ENCODE data around the gene NR4A3. TPM values are rescaled to one million over a fixed set of nuclear protein-coding genes. Genes with fewer than 3 reads are reported as not detected.

Gene NR4A3
- total and polyA plus RNA-seq, 2 donors (not counting 1 experiment from before 2014, with no cell fraction given): 8.2 to 9.1 TPM

DNA sequence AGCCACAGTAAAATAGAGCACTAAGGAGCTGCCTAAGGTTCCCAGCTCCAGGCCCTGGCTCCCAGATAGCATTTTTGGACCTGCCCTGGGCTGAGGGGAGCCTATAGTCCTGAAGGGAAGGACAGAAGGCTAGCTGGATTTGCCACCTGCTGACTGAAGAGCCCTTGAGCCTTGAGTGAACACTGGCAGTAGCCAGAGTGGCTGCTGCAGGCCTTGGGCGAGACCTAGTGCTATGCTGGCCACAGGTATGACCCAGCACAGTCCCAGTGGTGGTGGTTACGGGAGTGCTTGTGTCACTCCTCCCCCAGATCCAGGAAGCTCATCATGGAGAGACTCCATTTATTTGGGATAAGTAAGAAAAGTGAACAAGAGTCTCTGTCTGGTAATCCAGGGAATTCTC lies 74.4 kb downstream of the NR4A3 start:
- Histone ChIP-seq H3K4me2 (ENCODE audit: extremely low read depth, insufficient read depth, low read length) (no peak overlapping the region), H3K27me3 (ENCODE audit: control insufficient read depth, insufficient read depth, low read length) (peaks cover 5% of the 10 kb centered on the region)

DNA sequence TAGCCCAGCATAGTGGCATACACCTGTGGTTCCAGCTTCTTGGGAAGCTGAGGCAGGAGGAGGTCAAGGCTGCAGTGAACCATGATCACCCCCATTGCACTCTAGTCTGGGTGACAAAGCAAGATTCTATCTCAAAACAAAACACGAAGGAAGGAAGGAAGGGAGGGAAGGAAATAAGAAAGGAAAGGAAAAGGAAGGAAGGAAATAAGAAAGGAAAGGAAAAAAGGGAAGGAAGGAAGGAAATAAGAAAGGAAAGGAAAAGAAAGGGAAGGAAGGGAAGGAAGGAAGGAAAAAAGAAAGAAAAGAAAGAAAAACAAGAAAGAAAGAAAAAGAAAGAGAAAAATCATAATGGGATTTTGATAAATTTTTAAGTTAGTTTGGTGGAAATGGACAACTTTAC lies 81.7 kb downstream of the NR4A3 start:
- H2AFZ ChIP-seq (ENCODE audit: low read length): no peak overlapping the region
- DNase-seq (ENCODE audit: low read depth in 2 of 2): no peak
- no peak overlapping the region for H3K9ac ChIP-seq (ENCODE audit: insufficient read depth, low read length)
- H3K4me1 ChIP-seq (ENCODE audit: control insufficient read depth, extremely low read depth, insufficient read depth, low read length): no peaks in the 10 kb centered on the region
- TF ChIP-seq, protein P1, sequence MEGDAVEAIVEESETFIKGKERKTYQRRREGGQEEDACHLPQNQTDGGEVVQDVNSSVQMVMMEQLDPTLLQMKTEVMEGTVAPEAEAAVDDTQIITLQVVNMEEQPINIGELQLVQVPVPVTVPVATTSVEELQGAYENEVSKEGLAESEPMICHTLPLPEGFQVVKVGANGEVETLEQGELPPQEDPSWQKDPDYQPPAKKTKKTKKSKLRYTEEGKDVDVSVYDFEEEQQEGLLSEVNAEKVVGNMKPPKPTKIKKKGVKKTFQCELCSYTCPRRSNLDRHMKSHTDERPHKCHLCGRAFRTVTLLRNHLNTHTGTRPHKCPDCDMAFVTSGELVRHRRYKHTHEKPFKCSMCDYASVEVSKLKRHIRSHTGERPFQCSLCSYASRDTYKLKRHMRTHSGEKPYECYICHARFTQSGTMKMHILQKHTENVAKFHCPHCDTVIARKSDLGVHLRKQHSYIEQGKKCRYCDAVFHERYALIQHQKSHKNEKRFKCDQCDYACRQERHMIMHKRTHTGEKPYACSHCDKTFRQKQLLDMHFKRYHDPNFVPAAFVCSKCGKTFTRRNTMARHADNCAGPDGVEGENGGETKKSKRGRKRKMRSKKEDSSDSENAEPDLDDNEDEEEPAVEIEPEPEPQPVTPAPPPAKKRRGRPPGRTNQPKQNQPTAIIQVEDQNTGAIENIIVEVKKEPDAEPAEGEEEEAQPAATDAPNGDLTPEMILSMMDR (conservative IDR thresholded peaks at IDR 0.05 in 1 of 2, IDR thresholded peaks at IDR 0.05 in 1 of 2; ENCODE audit: low read depth in 1 of 2, low read length in 2 of 2): no peak
- TF ChIP-seq EZH2 (IDR thresholded peaks at IDR 0.05; ENCODE audit: low read length, missing control alignments): no peak
- H3K79me2 ChIP-seq (ENCODE audit: control insufficient read depth, insufficient read depth, low read length): peaks cover 6% of the 10 kb centered on the region
- no peak overlapping the region for H3K4me3 ChIP-seq (replicated peaks in 1 of 4; ENCODE audit: control extremely low read depth in 1 of 4, insufficient read depth in 1 of 4, low read depth in 3 of 4, low read length in 4 of 4)
- no peak overlapping the region for H3K27ac ChIP-seq (ENCODE audit: insufficient read depth, low read length)
- H4K20me1 ChIP-seq (ENCODE audit: control insufficient read depth, extremely low read depth, insufficient read depth, low read length): no peaks in the 10 kb centered on the region
- H3K27me3 ChIP-seq (ENCODE audit: control insufficient read depth, insufficient read depth, low read length): no peaks in the 10 kb centered on the region
- H3K36me3 ChIP-seq (ENCODE audit: control insufficient read depth, insufficient read depth, low read length): no peaks in the 10 kb centered on the region
- H3K4me2 ChIP-seq (ENCODE audit: extremely low read depth, insufficient read depth, low read length): no peak overlapping the region
- H3K9me3 ChIP-seq (ENCODE audit: control insufficient read depth, insufficient read depth, low read depth, low read length): no peaks in the 10 kb centered on the region

More for the DNA sequence above, 74.4 kb downstream of the NR4A3 start:
- no peak for DNase-seq (ENCODE audit: low read depth in 2 of 2)
- no peak for TF ChIP-seq EZH2 (IDR thresholded peaks at IDR 0.05; ENCODE audit: low read length, missing control alignments)
- TF ChIP-seq, protein P1 (conservative IDR thresholded peaks at IDR 0.05 in 1 of 2, IDR thresholded peaks at IDR 0.05 in 1 of 2; ENCODE audit: low read depth in 1 of 2, low read length in 2 of 2): no peak
- Histone ChIP-seq H3K4me3 (replicated peaks in 1 of 4; ENCODE audit: control extremely low read depth in 1 of 4, insufficient read depth in 1 of 4, low read depth in 3 of 4, low read length in 4 of 4) (no peak overlapping the region), H2AFZ (ENCODE audit: low read length) (no peak overlapping the region), H3K36me3 (ENCODE audit: control insufficient read depth, insufficient read depth, low read length) (no peaks in the 10 kb centered on the region), H3K9me3 (ENCODE audit: control insufficient read depth, insufficient read depth, low read depth, low read length) (no peaks in the 10 kb centered on the region), H3K79me2 (ENCODE audit: control insufficient read depth, insufficient read depth, low read length) (no peaks in the 10 kb centered on the region), H3K27ac (ENCODE audit: insufficient read depth, low read length) (no peak overlapping the region), H3K9ac (ENCODE audit: insufficient read depth, low read length) (no peak overlapping the region), H4K20me1 (ENCODE audit: control insufficient read depth, extremely low read depth, insufficient read depth, low read length) (no peaks in the 10 kb centered on the region), H3K4me1 (ENCODE audit: control insufficient read depth, extremely low read depth, insufficient read depth, low read length) (no peaks in the 10 kb centered on the region)

DNA sequence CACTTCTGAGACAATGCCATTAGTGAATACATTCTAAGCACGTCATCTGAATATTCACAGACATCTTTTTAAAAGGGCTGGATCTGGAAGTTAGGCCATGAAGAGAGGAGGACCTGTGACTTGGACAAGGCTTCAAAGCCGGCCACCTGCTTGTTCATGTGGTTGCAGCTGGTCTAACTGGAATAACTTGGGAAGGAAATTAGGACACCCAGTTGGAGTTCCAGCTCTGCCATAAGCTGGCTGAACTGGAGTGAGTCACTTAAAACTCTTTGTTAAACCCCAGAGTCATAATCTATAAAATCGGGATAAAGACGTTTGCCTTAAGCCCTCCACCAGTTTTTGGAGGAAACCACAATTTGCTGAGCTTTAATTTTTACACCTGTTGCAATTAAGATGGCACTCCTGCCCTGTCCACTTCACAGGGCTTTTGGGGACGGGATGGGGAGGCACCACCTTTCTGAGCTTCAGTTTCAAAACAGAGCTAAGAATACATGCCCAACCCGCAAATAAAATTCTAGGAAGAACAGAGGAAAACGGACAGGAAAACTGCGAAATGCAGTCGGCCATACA lies 84.2 kb downstream of the NR4A3 start:
- no peak overlapping the region for H3K9ac ChIP-seq (ENCODE audit: insufficient read depth, low read length)
- H2AFZ ChIP-seq (ENCODE audit: low read length): peak overlapping the region; percentile 88
- H3K4me1 ChIP-seq (ENCODE audit: control insufficient read depth, extremely low read depth, insufficient read depth, low read length): no peaks in the 10 kb centered on the region
- H3K9me3 ChIP-seq (ENCODE audit: control insufficient read depth, insufficient read depth, low read depth, low read length): no peaks in the 10 kb centered on the region
- peak overlapping the region; percentile 67 for H3K4me2 ChIP-seq (ENCODE audit: extremely low read depth, insufficient read depth, low read length)
- H3K36me3 ChIP-seq (ENCODE audit: control insufficient read depth, insufficient read depth, low read length): no peaks in the 10 kb centered on the region
- H4K20me1 ChIP-seq (ENCODE audit: control insufficient read depth, extremely low read depth, insufficient read depth, low read length): no peaks in the 10 kb centered on the region
- H3K27ac ChIP-seq (ENCODE audit: insufficient read depth, low read length): no peak overlapping the region
- H3K27me3 ChIP-seq (ENCODE audit: control insufficient read depth, insufficient read depth, low read length): no peaks in the 10 kb centered on the region
- TF ChIP-seq EZH2 (IDR thresholded peaks at IDR 0.05; ENCODE audit: low read length, missing control alignments): no peak
- TF ChIP-seq, protein P1 (conservative IDR thresholded peaks at IDR 0.05 in 1 of 2, IDR thresholded peaks at IDR 0.05 in 1 of 2; ENCODE audit: low read depth in 1 of 2, low read length in 2 of 2): no peak
- H3K79me2 ChIP-seq (ENCODE audit: control insufficient read depth, insufficient read depth, low read length): peaks cover 9% of the 10 kb centered on the region
- DNase-seq (ENCODE audit: low read depth in 2 of 2): peak in 1 of 2 donors; percentile 6
- peak overlapping the region; percentile 50 to 88 (median 72) for H3K4me3 ChIP-seq (replicated peaks in 1 of 4; ENCODE audit: control extremely low read depth in 1 of 4, insufficient read depth in 1 of 4, low read depth in 3 of 4, low read length in 4 of 4)

All from fibroblast of lung (primary cell).